Measurements from ENCODE around the gene RNPEP. TPM values are rescaled to one million over a fixed set of nuclear protein-coding genes. Genes with fewer than 3 reads are reported as not detected.

Gene RNPEP
- total RNA-seq, 2 experiments from 2014 or later = 14.7 to 52.1 TPM

DNA sequence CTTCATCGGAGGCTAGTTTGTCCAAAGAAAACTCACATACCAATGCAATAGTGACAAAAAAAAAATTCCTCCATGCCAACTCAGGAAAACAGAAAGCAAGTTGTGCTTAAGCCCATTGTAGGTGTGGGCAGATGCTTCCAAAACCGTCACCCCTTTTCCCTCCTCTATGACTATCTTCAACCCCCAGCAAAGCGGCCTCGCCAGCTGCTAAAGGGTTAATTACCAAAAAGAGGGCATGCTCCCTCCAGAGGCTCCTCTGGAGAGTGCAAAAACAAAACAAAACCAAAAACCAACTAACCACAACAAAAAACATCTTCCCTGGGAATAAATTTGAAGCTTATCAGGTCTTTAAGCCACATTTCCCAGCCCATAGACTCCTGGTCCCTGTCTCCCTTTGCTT lies 37.3 kb upstream of the RNPEP start:
- POLR2A ChIA-PET = no interaction called here
- intact Hi-C loops (cut with micrococcal nuclease; ENCODE audit: unreplicated experiment) = no loop called here

DNA sequence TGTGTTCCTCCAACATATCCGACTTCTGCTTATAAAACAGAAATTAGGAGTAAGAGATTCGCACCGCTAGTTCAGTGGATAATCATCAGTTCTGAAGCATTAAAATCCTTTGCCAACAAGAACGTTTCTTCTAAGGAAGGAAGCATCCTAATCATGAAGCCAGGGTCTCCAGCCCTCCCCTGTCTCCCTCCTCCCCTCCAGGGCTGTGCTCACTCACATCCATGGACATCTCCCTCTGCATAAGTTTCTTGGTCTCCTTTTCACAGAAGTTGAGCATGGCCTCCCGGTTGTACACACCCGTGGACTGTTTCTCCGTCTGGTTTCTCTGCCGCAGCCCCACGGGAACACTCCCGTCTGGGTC lies 36.6 kb upstream of the RNPEP start:
- H3K9me2 ChIP-seq (ENCODE audit: insufficient read depth, low read length) = no peaks in the 10 kb centered on the region
- intact Hi-C loops (cut with micrococcal nuclease; ENCODE audit: unreplicated experiment) = no loop called here
- ChIA-PET CTCF (ENCODE audit: unreplicated experiment) (no interaction called here), POLR2A (no interaction called here)
- H3K4me3 ChIP-seq (ENCODE audit: low read depth, low read length, poor library complexity, severe bottlenecking) = no peak overlapping the region
- no peaks in the 10 kb centered on the region for H3K4me1 ChIP-seq (ENCODE audit: insufficient read depth, low read length, poor library complexity, severe bottlenecking)
- H3K27ac ChIP-seq (ENCODE audit: low read depth, low read length, poor library complexity, severe bottlenecking) = no peak overlapping the region
- no peaks in the 10 kb centered on the region for H4K20me1 ChIP-seq (ENCODE audit: insufficient read depth, low read length)
- no peaks in the 10 kb centered on the region for H3K36me3 ChIP-seq (ENCODE audit: insufficient read depth, low read length)
- no peaks in the 10 kb centered on the region for H3K9me3 ChIP-seq (ENCODE audit: low read length)
- BruUV-seq (replicated peaks) = no TSS peak
- H3K4me2 ChIP-seq (ENCODE audit: low read length) = no peak overlapping the region
- no peak overlapping the region for H2AFZ ChIP-seq (ENCODE audit: low read length)
- DNase-seq (ENCODE audit: low spot score) = no peak
- H3K79me2 ChIP-seq (ENCODE audit: insufficient read depth, low read depth, low read length) = no peaks in the 10 kb centered on the region
- TF ChIP-seq, protein P1, sequence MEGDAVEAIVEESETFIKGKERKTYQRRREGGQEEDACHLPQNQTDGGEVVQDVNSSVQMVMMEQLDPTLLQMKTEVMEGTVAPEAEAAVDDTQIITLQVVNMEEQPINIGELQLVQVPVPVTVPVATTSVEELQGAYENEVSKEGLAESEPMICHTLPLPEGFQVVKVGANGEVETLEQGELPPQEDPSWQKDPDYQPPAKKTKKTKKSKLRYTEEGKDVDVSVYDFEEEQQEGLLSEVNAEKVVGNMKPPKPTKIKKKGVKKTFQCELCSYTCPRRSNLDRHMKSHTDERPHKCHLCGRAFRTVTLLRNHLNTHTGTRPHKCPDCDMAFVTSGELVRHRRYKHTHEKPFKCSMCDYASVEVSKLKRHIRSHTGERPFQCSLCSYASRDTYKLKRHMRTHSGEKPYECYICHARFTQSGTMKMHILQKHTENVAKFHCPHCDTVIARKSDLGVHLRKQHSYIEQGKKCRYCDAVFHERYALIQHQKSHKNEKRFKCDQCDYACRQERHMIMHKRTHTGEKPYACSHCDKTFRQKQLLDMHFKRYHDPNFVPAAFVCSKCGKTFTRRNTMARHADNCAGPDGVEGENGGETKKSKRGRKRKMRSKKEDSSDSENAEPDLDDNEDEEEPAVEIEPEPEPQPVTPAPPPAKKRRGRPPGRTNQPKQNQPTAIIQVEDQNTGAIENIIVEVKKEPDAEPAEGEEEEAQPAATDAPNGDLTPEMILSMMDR (conservative IDR thresholded peaks at IDR 0.05; ENCODE audit: low read length) = no peak
- TF ChIP-seq EZH2phosphoT487 (IDR thresholded peaks at IDR 0.05; ENCODE audit: borderline replicate concordance, low read depth, low read length) = no peak

More for the DNA sequence above, 37.3 kb upstream of the RNPEP start:
- CTCF ChIA-PET (ENCODE audit: unreplicated experiment) = no interaction called here
- H3K36me3 ChIP-seq (ENCODE audit: insufficient read depth, low read length) = no peaks in the 10 kb centered on the region
- no peak overlapping the region for H3K4me3 ChIP-seq (ENCODE audit: low read depth, low read length, poor library complexity, severe bottlenecking)
- no peaks in the 10 kb centered on the region for H4K20me1 ChIP-seq (ENCODE audit: insufficient read depth, low read length)
- no peak overlapping the region for H2AFZ ChIP-seq (ENCODE audit: low read length)
- H3K4me1 ChIP-seq (ENCODE audit: insufficient read depth, low read length, poor library complexity, severe bottlenecking) = no peaks in the 10 kb centered on the region
- DNase-seq (ENCODE audit: low spot score) = no peak
- TF ChIP-seq, protein P1 (conservative IDR thresholded peaks at IDR 0.05; ENCODE audit: low read length) = peak; percentile 59
- no peak for TF ChIP-seq EZH2phosphoT487 (IDR thresholded peaks at IDR 0.05; ENCODE audit: borderline replicate concordance, low read depth, low read length)
- no peaks in the 10 kb centered on the region for H3K79me2 ChIP-seq (ENCODE audit: insufficient read depth, low read depth, low read length)
- no peak overlapping the region for H3K4me2 ChIP-seq (ENCODE audit: low read length)
- BruUV-seq (replicated peaks) = no TSS peak
- no peaks in the 10 kb centered on the region for H3K9me3 ChIP-seq (ENCODE audit: low read length)
- no peaks in the 10 kb centered on the region for H3K9me2 ChIP-seq (ENCODE audit: insufficient read depth, low read length)
- no peak overlapping the region for H3K27ac ChIP-seq (ENCODE audit: low read depth, low read length, poor library complexity, severe bottlenecking)

DNA sequence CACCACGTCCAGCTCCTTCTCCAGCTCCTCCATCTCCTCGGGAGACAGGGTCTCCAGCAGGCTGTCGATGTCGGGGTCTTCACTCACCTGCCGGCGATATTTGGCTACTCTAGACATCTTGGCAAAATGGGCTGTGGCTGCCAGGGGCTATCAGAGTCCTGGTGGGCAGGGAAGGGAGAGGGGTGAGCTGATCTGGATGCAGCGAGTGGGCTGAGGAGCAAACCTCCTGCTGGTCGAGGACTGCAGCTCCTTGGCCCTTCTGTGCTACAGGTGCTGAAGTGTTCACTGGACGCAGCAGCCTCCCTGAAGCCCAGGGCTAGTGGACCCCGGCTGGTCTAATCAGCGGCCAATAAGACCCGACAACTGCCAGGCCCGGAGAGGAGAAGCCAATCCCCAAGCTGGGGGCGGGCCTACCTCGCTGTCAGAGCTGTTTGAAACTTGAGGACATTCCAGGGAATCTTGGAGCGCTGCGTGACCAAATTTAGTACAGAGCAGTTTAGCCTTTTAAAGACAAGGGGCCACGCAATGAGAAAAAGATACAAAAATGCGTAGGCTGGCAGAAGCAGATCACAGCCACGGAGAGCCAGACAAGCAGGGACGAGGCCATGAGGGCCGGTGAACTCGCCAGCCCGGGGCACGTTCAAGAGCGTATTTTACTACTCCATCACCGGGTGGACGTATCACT lies 36.1 kb upstream of the RNPEP start, which contains the start of gene LMOD1:
TSS of gene LMOD1 (minus strand) at position 325 of the 685 bp plus-strand sequence. CDS start at position 117, 208 bp downstream.
- no peak within 1 kb of the TSS for H3K27ac ChIP-seq (ENCODE audit: low read depth, low read length, poor library complexity, severe bottlenecking)
- no peak for DNase-seq (ENCODE audit: low spot score)
- no peaks in the 10 kb centered on the region for H3K9me2 ChIP-seq (ENCODE audit: insufficient read depth, low read length)
- no TSS peak for BruUV-seq (replicated peaks)
- TF ChIP-seq, protein P1 (conservative IDR thresholded peaks at IDR 0.05; ENCODE audit: low read length) = no peak
- no peak for TF ChIP-seq EZH2phosphoT487 (IDR thresholded peaks at IDR 0.05; ENCODE audit: borderline replicate concordance, low read depth, low read length)
- H3K79me2 ChIP-seq (ENCODE audit: insufficient read depth, low read depth, low read length) = no peaks in the 10 kb centered on the region
- intact Hi-C loops (cut with micrococcal nuclease; ENCODE audit: unreplicated experiment) = no loop called here
- POLR2A ChIA-PET = no interaction called here
- CTCF ChIA-PET (ENCODE audit: unreplicated experiment) = no interaction called here
- H3K4me2 ChIP-seq (ENCODE audit: low read length) = no peak within 1 kb of the TSS
- H3K4me1 ChIP-seq (ENCODE audit: insufficient read depth, low read length, poor library complexity, severe bottlenecking) = no peaks in the 10 kb centered on the region
- no peaks in the 10 kb centered on the region for H3K9me3 ChIP-seq (ENCODE audit: low read length)
- H2AFZ ChIP-seq (ENCODE audit: low read length) = no peak within 1 kb of the TSS
- H3K36me3 ChIP-seq (ENCODE audit: insufficient read depth, low read length) = no peaks in the 10 kb centered on the region
- no peaks in the 10 kb centered on the region for H4K20me1 ChIP-seq (ENCODE audit: insufficient read depth, low read length)
- H3K4me3 ChIP-seq (ENCODE audit: low read depth, low read length, poor library complexity, severe bottlenecking) = no peak within 1 kb of the TSS
